Endodermal cell (in vitro differentiated cells): ENCODE results near the gene PYGB. TPM values are rescaled to one million over a fixed set of nuclear protein-coding genes. Genes with fewer than 3 reads are reported as not detected.

Experiments
- DNase-seq: peaks from one replicate; pipeline ENCODE4 v3.0.0-alpha.2; 2017
- H3K27ac ChIP-seq: 2 replicates; pipeline ENCODE4 v1.5.1; 2013; ENCODE audit warnings: mild to moderate bottlenecking, low read depth, low read length, moderate library complexity
- H3K27me3 ChIP-seq: 2 replicates; pipeline ENCODE4 v1.6.1; 2013; ENCODE audit warnings: mild to moderate bottlenecking, low read length, moderate library complexity; ENCODE audit not compliant: insufficient read depth, control insufficient read depth, poor library complexity, severe bottlenecking
- H3K36me3 ChIP-seq: 2 replicates; pipeline ENCODE4 v1.7.0; 2013; ENCODE audit warnings: mild to moderate bottlenecking, low read length, moderate library complexity; ENCODE audit not compliant: control insufficient read depth, insufficient read depth
- H3K4me1 ChIP-seq: one replicate; pipeline ENCODE4 v1.7.0; 2013; ENCODE audit warnings: low read length; ENCODE audit not compliant: control insufficient read depth, insufficient read depth
- H3K4me3 ChIP-seq: 2 replicates; pipeline ENCODE4 v1.5.1; 2013; ENCODE audit warnings: mild to moderate bottlenecking, low read length, moderate library complexity
- H3K9ac ChIP-seq: 2 replicates; pipeline ENCODE4 v1.6.1; 2013; ENCODE audit warnings: mild to moderate bottlenecking, low read length, moderate library complexity; ENCODE audit not compliant: poor library complexity, severe bottlenecking; ENCODE audit errors: extremely low read depth
- H3K9me3 ChIP-seq: 2 replicates; pipeline ENCODE4 v1.6.1; 2013; ENCODE audit warnings: mild to moderate bottlenecking, low read length, moderate library complexity; ENCODE audit not compliant: control insufficient read depth
- H3K27ac Mint-ChIP-seq: 2 replicates; pipeline ENCODE4 v1.8.0; 2020; ENCODE audit warnings: mixed read lengths
- H3K27me3 Mint-ChIP-seq: 2 replicates; pipeline ENCODE4 v1.8.0; 2021; ENCODE audit warnings: mild to moderate bottlenecking, mixed read lengths; ENCODE audit not compliant: insufficient read depth
- H3K36me3 Mint-ChIP-seq: 2 replicates; pipeline ENCODE4 v1.8.0; 2020; ENCODE audit warnings: low read depth, mixed read lengths
- H3K4me1 Mint-ChIP-seq: 2 replicates; pipeline ENCODE4 v1.8.0; 2020; ENCODE audit warnings: mixed read lengths
- H3K4me3 Mint-ChIP-seq: 2 replicates; pipeline ENCODE4 v1.8.0; 2020; ENCODE audit warnings: mild to moderate bottlenecking, moderate library complexity, mixed read lengths
- H3K9me3 Mint-ChIP-seq: 2 replicates; pipeline ENCODE4 v1.8.0; 2020; ENCODE audit warnings: mild to moderate bottlenecking, mixed read lengths
- CTCF ChIP-seq: fragments of 200-600 bp; sonication (generic); conservative IDR thresholded peaks from 2 replicates; pipeline ENCODE4 v1.5.0; 2021; ENCODE audit warnings: antibody characterized with exemption, mild to moderate bottlenecking
- WGBS, 2 experiments: methylation state at CpG; one replicate each; pipeline versions ENCODE4 v1.1.5 to v1.1.7; 2013; ENCODE audit warnings: missing lambda C conversion rate in 2 of 2, mixed read lengths in 1 of 2; ENCODE audit not compliant: insufficient coverage in 1 of 2, insufficient read length in 1 of 2; 5-methylcytosine and 5-hydroxymethylcytosine counted together
- total RNA-seq, 2 donors: library from RNA; stranded (reverse); fragmentation: NEBNext Ultra II Directional in 1 of 2; extraction: Animal tissue kit (Norgen Biotek cat#: 25700) in 1 of 2; gene quantifications; 2 replicates in 1 of 2; 3 replicates in 1 of 2; pipeline ENCODE4 v1.2.1, GENCODE V29; 2021

The PYGB gene
- total RNA-seq, 2 donors from 2014 or later: 59.3 to 66.8 TPM

GRCh38 chr20:25257756-25258475 is 10.0 kb downstream of the PYGB start:
- peak; percentile 52 for DNase-seq
- Mint-ChIP-seq H3K36me3 (peaks cover 48% of the 10 kb centered on the region), H3K27me3 (no peaks in the 10 kb centered on the region), H3K9me3 (peaks cover 14% of the 10 kb centered on the region), H3K27ac (no peak overlapping the region), H3K4me3 (no peak overlapping the region), H3K4me1 (peaks cover 19% of the 10 kb centered on the region)
- Histone ChIP-seq H3K27ac (no peak overlapping the region), H3K36me3 (peaks cover 52% of the 10 kb centered on the region), H3K9me3 (peaks cover 19% of the 10 kb centered on the region), H3K9ac (no peak overlapping the region), H3K4me1 (peaks cover 2% of the 10 kb centered on the region), H3K27me3 (no peaks in the 10 kb centered on the region), H3K4me3 (no peak overlapping the region)
- WGBS, 2 experiments: 92 to 97% methylated on average over 9 to 10 of the region's 10 CpGs
- TF ChIP-seq CTCF: no peak

- no peak for DNase-seq
- Mint-ChIP-seq H3K27ac (no peak overlapping the region), H3K4me1 (peaks cover 17% of the 10 kb centered on the region), H3K36me3 (peaks cover 46% of the 10 kb centered on the region), H3K9me3 (peaks cover 14% of the 10 kb centered on the region), H3K4me3 (no peak overlapping the region), H3K27me3 (no peaks in the 10 kb centered on the region)
- Histone ChIP-seq H3K27ac (no peak overlapping the region), H3K36me3 (peaks cover 48% of the 10 kb centered on the region), H3K4me1 (peaks cover 2% of the 10 kb centered on the region), H3K27me3 (no peaks in the 10 kb centered on the region), H3K4me3 (no peak overlapping the region), H3K9me3 (peaks cover 19% of the 10 kb centered on the region), H3K9ac (no peak overlapping the region)
- WGBS, 2 experiments: 86 to 88% methylated on average over 7 to 8 of the region's 8 CpGs
- no peak for TF ChIP-seq CTCF
These were observed 10.6 kb downstream of the PYGB start for GRCh38 chr20:25258476-25258805.

GRCh38 chr20:25258828-25259227 is 10.9 kb downstream of the PYGB start:
- H3K4me1 Mint-ChIP-seq: peaks cover 17% of the 10 kb centered on the region
- Histone ChIP-seq H3K4me3 (no peak overlapping the region), H3K9ac (no peak overlapping the region), H3K27ac (no peak overlapping the region), H3K9me3 (peaks cover 19% of the 10 kb centered on the region), H3K36me3 (peaks cover 45% of the 10 kb centered on the region), H3K4me1 (peaks cover 2% of the 10 kb centered on the region), H3K27me3 (no peaks in the 10 kb centered on the region)
- H3K9me3 Mint-ChIP-seq: peaks cover 14% of the 10 kb centered on the region
- H3K27me3 Mint-ChIP-seq: no peaks in the 10 kb centered on the region
- DNase-seq: peak; percentile 28
- H3K27ac Mint-ChIP-seq: no peak overlapping the region
- TF ChIP-seq CTCF: no peak
- peaks cover 46% of the 10 kb centered on the region for H3K36me3 Mint-ChIP-seq
- no peak overlapping the region for H3K4me3 Mint-ChIP-seq
- WGBS, 2 experiments: 62 to 69% methylated on average over 4 of the region's 4 CpGs
